GF-D8 (cell line): ENCODE measurements around the gene FSD1.
"Not testable (repeated sequence)": the region's sequence is repeated elsewhere in the genome, so short reads cannot be mapped to it uniquely, and the experiment has no call there.

Experiments
- DNase-seq: peaks from one replicate; lab custom pipeline; 2025; lab: John Stamatoyannopoulos, UW

Gene FSD1

DNA sequence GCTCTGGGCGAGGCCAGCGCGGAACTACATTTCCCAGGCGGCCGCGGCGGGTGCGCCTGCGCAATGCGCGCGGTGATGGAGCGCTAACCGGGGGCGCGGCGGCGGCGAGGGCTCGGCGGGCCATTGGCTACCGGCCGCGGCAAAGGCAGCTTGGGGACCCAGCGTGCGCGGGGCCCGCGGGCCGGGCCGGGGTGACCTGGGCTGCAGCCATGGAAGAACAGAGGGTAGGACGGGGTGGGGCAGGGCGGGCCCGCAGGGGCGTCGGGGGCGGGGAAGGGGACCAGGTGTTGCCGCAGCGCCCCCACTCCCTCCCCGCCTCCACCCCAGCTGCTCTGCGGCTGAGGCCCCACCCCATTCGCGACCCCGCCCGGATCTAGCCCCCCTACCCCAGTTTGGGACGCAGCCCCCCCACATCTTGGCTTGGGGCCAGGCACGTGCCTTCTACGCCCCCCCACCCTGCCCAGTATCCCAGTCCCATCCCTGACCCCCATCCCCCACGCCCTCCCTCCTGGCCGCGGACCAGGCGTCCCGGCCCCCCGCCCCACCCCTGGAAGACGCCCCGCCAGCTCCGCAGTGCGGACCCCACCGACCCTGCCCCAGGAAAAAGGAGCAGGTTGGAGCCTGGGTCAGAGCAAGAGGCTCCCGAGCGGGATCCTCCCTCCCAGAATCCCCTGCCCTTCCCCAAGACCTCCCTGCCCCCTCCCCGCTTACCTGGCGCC, at the start of gene FSD1:
TSS of gene FSD1 (plus strand) at position 61 of the 719 bp plus-strand sequence. CDS start at position 210, 149 bp downstream.
- DNase-seq = no peak

- no peak for DNase-seq
Observed at GRCh38 chr19:4256563-4256962, 47.8 kb upstream of the FSD1 start.

DNA sequence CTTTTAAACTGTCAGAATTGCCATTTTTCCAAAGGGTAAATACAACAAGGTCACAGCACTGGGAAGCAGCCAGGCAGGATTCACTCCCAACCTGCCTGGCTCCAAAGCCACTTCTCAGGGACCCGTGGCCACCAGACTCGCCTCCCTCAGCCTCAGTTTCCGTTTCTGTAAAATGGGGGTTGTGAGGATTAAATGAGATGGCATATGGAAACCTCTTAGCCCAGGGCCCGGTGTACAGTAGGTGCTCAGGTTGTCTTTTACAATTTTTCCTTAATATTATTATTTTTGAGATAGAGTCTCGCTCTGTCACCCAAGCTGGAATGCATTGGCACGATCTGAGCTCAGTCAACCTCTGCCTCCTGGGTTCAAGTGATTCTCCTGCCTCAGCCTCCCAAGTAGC, 47.4 kb upstream of the FSD1 start:
- no peak for DNase-seq

GRCh38 chr19:4258181-4258580, 46.2 kb upstream of the FSD1 start:
- no peak for DNase-seq

- DNase-seq = peak; percentile 8
Observed at GRCh38 chr19:4260613-4261191, 43.7 kb upstream of the FSD1 start.

DNA sequence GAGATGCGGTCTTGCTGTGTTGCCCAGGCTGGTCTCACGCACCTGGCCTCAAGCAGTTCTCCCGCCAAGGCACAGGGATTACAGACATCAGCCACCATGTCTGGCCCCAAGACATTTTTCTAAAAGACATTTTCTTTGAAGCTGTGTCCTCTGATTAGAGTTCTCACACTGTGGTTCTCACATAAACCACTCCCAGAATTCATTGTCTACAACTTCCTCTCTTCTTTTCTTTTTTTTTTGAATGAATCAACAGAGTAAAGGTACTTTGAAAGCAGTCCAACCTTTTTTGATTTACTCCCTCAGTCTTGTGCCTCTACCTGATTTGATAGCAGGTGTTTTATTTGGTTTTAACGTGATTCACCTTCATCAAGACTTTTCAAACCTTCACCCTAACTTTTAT, 39.6 kb upstream of the FSD1 start:
- DNase-seq = no peak

DNA sequence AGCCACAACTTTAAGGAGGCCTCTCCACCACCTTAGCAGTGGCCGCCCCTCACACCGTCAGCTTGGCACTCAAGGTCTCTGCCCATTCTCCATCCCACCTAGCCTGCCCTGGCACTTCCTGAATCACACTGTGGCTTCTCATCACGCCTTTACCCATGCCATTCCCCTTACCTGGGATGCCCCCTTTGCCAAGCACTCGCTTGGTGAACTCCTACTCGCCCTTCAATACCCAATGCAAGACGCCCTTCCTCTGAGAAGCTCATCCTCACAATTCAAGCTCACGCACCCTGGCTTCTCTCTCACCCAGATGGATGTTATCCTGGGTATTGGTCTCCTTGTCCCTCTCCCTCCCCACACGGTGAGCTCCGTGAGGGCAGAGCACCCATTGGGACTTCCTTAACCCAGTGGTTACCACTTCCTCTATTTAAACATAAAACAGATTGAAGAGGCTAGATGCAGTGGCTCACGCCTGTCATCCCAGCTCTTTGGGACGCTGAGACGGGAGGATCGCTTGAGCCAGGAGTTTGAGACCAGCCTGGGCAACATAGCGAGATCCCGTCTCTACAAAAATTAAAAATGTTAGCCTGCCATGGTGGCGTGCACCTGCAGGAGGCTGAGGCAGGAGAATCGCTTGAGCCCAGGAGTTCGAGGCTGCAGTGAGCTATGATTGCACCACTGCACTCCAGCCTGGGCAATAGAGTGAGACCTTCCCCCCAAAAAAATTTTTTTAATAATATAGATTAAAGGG, 38.0 kb upstream of the FSD1 start:
- no peak for DNase-seq

DNA sequence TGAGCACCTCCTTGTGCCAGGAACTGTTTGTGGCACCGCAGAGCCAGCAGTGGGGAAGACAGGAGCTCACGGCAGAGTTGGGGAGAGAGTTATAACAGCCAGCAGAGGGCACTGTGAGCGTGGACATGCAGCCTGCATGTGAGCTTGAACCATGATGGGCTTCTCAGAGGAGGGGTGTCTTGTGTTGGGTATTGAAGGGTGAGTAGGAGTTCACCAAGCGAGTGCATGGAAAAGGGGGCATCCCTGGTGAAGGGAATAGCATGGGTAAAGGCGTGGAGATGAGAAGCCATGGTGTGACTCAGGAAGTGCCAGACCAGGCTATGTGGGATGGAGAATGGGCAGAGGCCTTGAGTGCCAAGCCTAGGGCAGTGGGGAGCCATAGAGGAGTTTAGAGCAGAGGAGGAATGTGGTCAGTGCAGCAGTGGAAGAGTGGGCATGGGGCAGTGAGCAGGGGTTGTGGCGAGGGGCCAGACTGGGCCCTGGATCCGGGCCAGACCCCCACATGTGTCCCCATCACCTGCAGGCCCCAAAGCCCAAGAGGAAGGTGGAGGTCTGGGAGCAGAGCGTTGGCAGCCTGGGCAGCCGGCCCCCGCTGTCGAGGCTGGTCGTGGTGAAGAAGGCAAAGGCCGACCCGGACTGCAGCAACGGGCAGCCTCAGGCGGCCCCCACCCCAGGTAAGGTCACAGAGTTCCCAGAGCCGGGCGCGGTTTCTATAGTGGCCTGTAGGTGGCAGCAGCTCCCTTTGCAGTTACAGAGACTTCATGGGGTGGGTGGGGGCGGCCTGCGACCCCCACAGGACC, 37.1 kb upstream of the FSD1 start:
- peak; percentile 38 for DNase-seq

DNA sequence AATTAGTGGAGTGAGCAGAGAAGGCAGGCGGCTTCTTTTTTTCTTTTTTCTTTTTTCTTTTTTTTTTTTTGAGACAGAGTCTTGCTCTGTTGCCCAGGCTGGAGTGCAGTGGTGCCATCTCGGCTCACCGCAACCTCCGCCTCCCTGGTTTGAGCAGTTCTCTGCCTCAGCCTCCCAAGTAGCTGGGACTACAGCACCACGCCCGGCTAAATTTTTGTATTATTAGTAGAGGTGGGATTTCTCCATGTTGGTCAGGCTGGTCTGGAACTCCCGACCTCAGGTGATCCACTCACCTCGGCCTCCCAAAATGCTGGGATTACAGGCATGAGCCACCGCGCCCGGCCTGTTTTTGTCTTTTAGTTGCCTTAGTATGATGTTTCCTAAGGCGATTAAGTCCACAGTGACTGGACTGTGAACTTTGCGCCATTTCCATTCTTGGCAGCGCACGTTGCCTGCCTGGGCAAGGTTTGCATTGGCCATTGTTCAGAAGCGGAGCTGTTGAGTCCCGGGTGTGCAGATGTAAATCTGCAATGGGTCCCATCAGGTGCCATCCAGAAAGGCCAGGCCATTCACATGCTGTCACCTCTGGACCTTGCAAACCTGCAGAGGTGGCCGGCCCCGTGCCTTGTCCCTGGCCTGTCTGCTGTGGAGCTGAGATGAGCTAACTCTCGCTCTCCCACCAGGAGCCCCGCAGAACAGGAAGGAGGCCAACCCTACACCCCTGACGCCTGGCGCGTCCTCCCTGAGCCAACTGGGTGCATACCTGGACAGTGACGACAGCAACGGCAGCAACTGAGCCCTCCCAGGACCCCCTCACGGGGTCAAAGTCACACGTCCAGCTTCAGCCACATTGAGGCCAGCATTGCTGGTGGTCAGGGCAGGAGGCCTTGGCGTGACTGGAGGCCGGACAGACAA, 36.2 kb upstream of the FSD1 start:
- DNase-seq = no peak

- no peak for DNase-seq
Observed at GRCh38 chr19:4268816-4269430, 35.5 kb upstream of the FSD1 start.

GRCh38 chr19:4272894-4273293, 31.5 kb upstream of the FSD1 start:
- no peak for DNase-seq

DNA sequence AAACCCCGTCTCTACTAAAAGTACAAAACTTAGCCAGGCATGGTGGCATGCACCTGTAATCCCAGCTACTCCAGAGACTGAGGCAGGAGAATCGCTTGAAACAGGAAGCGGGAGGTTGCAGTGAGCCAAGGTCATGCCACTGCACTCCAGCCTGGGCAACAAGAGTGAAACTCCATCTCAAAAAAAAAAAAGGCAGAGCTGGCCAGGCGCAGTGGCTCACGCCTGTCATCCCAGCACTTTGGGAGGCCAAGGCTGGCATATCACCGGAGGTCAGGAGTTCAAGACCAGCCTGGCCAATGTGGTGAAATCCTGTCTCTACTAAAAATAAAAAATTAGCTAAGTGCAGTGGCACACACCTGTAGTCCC, 30.1 kb upstream of the FSD1 start:
- not testable (repeated sequence) for DNase-seq

DNA sequence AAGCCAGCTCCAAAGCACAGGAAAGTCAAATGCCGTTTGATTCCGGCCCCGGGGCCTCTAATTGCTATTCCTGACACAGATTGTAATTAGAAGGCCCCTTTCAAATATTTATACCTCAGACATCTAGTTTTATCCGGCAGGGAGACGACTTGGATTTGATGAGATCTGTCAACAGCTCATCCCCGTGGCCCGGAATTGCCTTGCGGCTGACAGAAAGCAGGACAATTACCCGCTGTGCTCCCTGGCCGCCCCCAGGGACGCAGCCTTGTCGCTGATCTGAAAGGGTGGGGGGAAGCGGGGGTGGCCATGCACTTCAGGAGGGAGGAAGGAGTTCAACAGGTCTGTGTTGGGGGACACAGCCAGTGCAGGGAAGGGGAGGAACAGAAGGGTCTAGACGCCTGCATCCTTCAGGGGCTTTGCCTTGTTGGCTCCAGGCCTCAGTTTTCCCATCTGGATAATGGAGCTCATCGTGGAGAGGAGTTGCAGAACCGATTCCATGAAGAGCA, 27.2 kb upstream of the FSD1 start:
- no peak for DNase-seq

DNA sequence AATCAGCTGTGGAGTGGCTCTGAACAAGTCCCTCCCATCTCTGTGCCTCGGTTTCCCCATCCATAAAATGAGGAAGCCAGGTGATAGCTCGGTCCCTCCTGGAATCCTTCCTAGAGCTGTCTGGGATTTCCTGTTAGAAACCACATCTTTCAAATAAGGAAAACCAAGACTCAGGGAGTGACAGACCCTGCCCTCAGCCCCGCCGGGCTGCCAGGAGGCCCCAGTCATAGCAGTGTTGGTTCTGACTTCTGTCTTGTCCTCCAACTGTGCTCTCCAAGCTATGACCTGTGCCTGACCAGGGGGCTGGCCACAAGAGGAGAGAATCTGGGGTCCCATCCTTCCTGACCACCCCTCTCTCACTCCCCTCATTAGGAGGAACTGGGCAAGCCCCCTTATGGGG, 26.4 kb upstream of the FSD1 start:
- no peak for DNase-seq

GRCh38 chr19:4278419-4279266, 25.8 kb upstream of the FSD1 start, which contains the start of gene SHD:
SHD (plus strand) TSS chr19:4279266; CDS start chr19:4280064, 798 bp downstream.
- no peak for DNase-seq

DNA sequence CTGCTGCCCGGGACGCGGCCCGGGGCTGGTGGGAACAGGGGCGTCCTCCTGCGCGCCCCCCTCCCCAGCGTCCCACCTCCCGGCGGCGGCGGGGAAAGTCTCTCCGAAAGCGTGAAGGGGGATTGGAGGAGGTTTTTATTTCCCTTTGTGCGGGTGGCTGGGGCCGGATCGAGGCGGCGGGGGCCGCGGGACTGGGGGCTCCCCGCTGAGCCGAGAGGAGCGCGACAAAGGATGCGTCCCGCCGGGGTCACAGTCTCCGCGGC, 25.2 kb upstream of the FSD1 start:
- no peak for DNase-seq

DNA sequence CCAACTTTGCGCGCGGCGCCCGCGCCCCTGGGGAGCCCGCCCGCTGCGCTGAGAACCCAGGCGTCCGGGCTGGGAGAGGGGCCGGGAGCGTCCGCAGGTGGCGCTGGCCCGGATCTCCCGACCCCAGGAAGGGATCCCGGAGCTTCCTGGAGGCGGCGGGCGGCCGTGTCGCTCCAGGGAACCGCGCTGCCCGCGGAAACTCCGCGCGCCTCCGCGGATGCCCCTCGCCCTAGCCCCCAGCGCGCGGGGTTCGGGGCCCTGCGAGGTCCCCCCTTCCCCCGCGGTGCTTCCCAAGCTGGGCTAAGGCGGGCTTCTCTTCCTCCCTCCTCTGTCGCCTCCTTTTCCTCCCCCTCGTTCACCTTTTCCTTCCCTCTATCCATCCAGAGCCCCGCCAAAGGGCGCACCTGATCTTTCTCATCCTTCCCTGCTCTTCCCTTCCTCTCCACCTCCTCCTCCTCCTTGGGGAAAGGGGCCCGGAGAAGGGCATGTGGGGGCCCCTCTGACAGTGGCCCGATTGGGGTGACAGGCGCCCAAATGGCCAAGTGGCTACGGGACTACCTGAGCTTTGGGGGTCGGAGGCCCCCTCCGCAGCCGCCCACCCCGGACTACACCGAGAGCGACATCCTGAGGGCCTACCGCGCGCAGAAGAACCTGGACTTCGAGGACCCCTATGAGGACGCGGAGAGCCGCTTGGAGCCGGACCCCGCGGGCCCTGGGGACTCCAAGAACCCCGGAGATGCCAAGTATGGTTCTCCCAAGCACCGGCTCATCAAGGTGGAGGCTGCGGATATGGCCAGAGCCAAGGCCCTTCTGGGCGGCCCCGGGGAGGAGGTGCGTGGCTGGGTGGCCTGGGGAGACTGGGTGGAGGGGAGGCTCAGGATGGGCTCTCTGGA, 24.6 kb upstream of the FSD1 start:
- no peak for DNase-seq

DNA sequence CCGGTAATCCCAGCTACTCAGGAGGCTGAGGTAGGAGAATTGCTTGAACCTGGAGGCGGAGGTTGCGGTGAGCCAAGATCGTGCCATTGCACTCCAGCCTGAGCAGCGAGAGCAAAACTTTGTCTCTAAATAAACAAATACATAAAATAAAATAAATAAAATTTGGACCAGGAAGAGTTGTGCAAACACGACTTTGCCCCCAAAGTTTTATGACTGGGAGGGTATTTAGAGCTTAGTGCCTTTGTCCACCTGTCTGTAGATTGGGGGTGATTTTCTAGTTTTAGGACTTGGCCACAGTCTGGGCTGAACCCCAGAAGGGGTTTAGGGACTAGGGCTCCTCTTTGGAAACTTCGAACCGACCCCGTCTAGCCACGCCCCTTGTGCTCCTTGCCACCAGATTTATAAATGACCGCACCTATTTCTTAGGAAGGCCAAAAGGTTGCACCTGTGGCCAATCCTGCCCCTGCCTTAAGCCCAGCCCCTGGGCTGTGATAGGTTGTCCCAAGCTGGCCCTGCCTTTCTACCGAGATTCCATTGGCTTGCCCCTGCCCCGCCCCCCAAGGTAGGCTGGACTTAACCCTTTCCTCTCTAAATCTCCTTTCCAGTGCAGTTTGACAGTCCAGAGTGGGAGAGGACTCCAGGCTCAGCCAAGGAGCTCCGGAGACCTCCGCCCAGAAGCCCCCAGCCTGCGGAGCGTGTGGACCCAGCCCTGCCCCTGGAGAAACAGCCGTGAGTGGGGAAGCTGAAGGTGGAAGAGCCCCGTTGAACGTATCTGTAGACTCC, 20.0 kb upstream of the FSD1 start:
- DNase-seq = no peak
